GM19438 (cell line): ENCODE results near the gene ANO9.
"Not testable (repeated sequence)": the region's sequence is repeated elsewhere in the genome, so short reads cannot be mapped to it uniquely, and the experiment has no call there.

Source experiments
- ATAC-seq: cut with Tn5 transposase; IDR thresholded peaks from one replicate; pipeline ENCODE4 v1.9.1; 2021; ENCODE audit warnings: low read depth; ENCODE audit not compliant: unreplicated experiment

Gene ANO9

DNA sequence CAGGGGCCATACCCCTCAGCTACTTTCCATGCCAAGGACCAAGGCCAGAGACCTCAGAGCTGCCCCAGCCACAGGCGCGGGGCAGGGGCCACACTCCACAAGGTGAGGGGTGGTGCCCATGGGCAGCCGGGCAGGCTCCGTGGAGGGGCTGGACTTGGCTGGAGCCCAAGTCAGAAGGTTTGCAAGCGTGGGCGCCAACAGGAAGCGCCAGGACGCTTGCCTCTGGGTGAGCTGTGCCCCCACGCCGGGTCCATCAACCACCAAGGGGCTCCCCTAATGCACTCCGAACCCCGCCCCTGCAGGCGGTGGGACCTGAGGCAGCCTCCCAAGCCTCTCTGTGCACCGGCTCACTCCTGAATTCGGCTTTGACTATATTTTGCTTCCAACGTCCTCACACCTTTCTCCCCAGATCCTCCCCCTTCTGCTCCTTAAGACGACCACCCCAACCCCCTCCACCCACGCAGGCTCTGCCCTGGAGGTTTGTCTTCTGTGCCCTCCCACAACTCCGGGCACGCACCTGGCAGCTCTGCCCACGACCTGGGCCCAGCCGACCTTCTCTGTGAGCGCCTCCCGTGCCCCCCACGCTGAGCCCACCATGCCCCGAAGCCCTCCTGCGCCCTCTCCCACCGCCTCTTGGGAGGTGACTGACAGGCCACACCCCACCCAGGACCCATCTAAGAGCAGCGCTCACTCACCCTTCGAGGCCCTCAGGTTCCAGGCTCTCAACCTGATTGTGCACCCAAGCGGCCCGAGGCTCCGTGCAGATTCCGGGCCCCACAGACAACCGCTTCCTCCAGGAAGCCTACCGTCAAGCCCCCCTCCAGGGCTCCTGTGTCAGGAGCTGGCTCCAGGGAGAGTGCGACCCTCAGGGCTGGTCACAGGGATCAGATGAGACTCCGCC is 50.4 kb downstream of the ANO9 start:
- ATAC-seq, result no peak

DNA sequence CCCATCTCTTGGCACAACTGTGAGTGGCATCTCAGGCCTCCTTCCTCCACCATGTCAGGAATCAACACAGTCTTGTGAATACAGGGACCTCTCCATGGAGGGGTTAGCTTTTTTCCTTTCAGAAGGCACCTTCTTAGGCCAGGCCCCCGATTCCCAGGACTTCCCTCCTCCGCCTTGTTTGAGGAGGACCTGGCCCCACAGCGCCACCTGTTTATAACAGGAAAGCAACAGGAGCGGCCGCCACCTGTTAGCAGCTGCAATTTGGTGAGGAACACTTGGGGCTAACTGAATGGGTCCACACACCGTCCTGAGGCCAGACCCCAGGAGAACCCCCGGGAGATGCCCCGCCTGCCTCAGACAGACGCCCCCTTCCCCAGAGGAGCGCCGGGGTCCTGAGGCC is 51.6 kb downstream of the ANO9 start:
- no peak for ATAC-seq

DNA sequence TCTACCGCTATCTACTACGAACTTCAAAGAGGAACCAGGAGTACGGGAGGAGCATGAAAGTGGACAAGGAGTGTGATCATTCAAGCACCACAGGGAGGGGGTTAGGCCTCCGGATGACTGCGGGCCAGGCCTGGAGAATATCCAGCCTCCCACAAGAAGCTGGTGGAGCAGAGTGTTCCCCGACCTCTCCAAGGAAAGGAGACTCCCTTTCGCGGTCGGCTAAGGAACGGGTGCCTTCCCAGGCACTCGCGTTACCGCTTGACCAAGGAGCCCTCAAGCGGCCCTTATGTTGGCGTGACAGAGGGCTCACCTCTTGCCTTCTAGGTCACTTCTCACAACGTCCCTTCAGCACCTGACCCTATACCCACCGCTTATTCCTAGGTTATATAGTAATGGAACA is 52.4 kb downstream of the ANO9 start:
- not testable (repeated sequence) for ATAC-seq

- no peak for ATAC-seq
Measured at GRCh38 chr11:387193-387793, 54.5 kb downstream of the ANO9 start.

GRCh38 chr11:386483-386882 is 55.3 kb downstream of the ANO9 start:
- no peak for ATAC-seq

- ATAC-seq, result no peak
Measured at GRCh38 chr11:385594-386351, 56.0 kb downstream of the ANO9 start.

GRCh38 chr11:384511-384910 is 57.3 kb downstream of the ANO9 start:
- no peak for ATAC-seq

DNA sequence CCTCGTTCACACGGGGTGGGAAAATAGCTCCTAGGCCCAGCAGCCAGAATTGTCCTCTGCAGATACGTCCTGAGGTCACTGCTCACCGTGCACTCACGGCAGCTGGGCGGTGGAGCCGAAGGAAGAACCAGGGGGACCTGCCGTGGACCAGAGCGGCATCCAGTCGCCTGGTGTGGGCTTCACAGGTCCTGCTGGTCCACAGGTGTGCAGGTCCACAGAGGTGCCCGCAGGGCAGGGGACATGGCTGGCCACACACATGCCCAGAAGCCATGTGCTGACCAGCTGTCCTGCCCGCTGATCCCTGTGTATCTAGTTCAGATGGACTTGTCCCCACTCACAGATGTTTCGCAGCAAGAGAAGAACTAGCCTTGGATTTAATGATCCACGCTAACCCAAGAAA is 58.4 kb downstream of the ANO9 start:
- ATAC-seq, result no peak

- no peak for ATAC-seq
Measured at GRCh38 chr11:382081-382629, 59.7 kb downstream of the ANO9 start.

- no peak for ATAC-seq
Measured at GRCh38 chr11:381501-382072, 60.2 kb downstream of the ANO9 start.

- no peak for ATAC-seq
Measured at GRCh38 chr11:380996-381395, 60.8 kb downstream of the ANO9 start.

DNA sequence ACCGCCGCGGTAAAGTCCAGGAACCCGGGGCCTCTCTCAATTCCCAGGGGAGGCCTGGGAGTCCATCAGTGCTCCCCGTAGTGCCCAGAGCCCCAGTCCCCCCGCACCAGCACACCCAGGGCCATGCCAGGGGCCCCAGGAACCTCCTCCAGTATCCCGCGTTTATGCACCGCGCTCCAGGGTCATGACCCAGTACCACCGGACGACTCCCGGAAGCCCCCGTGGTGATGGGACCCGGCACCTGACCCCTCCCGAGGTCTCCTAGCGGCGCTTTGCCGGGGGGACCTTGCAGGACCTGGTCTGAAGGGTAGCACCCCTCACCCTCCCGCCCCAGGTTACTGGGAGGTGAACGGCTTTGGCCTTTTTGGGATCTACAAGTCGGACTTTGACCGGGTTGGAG is 61.3 kb downstream of the ANO9 start:
- ATAC-seq, result no peak

DNA sequence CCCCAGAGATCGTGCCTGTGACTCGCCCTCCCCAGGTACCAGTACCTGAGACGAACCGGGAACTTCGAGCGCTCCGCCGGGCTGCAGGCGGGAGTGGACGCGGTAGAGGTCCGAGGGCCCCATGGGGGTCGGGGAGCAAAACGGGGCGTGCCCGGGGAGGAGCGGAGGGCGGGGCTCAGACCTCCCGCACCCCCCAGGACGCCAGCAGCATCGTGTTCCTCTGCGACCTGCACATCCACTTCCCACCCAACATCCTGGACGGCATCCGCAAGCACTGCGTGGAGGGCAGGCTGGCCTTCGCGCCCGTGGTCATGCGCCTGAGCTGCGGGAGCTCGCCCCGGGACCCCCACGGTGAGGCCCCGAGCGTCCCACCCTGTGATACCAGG is 61.7 kb downstream of the ANO9 start:
- ATAC-seq, result no peak

GRCh38 chr11:379205-380094 is 62.4 kb downstream of the ANO9 start:
- no peak for ATAC-seq

DNA sequence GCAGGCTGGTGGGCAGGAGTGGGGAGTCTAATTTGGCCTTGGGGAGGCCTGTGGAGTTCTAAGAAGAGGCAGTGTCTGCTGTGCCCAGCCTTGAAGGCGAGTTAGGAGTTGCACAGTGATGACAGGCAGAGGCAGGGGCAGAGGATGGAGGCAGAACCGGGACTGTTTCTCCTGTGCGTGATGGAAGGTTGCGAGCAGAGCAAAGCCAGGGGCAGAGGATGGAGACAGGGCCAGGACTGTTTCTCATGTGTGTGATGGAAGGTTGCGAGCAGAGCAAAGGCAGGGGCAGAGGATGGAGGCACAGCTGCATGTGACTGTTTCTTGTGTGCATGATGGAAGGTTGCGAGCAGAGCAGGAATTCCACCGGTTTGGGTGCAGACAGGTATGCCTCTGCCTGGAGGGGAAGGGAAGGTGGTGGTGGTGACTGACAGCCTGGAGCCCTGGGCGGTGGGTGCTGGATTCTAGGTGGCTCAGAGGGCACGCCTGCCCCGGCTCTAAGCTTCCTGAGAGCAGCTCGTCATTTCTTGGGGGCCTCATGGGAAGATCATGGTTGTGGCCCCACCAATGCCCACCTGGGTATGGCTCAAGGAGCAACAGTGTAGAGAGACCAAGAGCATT is 63.8 kb downstream of the ANO9 start:
- no peak for ATAC-seq

DNA sequence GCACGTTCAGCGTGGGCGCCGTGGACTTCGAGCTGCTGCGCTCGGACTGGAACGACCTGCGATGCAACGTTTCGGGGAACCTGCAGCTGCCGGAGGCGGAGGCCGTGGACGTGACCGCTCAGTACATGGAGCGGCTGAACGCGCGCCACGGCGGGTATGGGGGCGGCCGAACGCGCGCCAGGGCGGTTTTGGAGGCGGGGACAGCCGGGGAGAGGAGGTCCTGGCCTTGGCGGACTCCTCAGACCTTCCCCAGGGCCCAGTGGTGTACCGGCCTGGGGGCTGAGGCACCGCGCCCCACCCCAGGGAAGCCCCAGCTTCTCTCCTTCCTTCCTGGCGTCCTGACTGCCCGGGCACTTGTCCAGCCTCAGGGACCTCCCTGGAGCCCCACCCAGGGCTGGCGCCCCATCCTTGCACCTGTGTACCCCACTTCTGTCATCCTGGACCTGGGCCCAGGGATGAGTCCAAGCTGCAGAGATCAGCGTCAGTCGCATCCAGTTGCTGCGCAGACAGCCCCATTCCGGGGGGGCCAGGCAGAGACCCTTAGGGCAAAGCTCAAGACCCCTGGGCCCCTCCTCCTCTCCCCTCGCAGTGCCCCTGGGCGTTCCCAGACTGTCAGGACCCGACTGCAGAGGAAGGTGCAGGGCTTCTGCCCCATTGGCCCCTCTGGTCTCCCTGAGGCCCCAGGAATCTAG is 64.5 kb downstream of the ANO9 start:
- no peak for ATAC-seq

DNA sequence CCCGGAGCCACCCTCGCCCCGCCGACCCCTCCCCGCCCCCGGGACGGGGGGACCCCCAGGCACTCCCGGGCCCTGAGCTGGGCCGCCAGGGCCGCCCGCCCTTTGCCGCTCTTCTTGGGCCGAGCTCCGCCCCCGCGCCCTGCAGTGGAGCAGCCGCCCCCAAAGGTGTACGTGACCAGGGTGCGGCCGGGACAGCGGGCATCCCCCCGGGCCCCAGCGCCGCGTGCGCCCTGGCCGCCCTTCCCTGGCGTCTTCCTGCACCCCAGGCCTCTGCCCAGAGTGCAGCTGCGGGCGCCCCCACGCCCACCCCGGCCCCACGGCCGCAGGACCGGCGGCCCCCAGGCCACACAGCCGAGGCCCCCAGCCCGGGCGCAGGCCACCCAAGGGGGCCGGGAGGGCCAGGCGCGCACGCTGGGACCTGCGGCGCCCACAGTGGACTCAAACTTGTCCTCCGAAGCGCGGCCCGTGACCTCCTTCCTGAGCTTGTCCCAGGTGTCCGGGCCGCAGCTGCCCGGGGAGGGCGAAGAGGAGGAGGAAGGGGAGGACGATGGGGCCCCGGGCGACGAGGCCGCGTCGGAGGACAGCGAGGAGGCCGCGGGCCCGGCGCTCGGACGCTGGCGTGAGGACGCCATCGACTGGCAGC is 65.2 kb downstream of the ANO9 start:
- ATAC-seq, result no peak
